Fibroblast of peridontal ligament (primary cell): Measurements from ENCODE around the gene CYP2F1.

Source experiments
- DNase-seq: peaks from one replicate; pipeline ENCODE4 v3.0.0-alpha.2; 2010; ENCODE audit errors: extremely low read depth

The CYP2F1 gene

GRCh38 chr19:41175801-41176777 is 61.9 kb downstream of the CYP2F1 start:
- peak; percentile 73 for DNase-seq
